Measurements from ENCODE around the gene NEURL1B. TPM values are rescaled to one million over a fixed set of nuclear protein-coding genes. Genes with fewer than 3 reads are reported as not detected.

Gene NEURL1B
- polyA plus RNA-seq, 1 donor from 2014 or later, result 12.7 TPM

DNA sequence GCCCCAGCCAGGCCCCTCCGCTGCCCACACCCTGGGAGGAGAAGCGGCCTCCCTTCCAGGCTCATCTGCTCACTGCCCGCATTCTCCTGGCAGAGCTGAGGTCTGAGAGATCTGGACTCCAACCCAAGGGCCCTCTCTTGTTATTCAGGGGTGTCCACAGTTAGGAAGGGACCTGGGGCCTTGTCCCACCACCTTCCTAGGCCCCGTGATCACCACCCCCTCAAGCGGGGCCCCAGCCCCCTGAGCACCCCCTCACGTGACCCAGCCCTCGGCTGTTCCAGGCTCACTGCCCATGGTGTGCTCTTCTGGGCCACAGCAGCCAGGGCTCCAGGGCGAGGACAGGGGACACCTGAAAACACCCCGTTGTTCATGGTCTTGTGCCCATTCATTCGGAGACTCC lies 48.7 kb downstream of the NEURL1B start:
- no peak overlapping the region for H3K4me2 ChIP-seq (ENCODE audit: low read length)
- H4K20me1 ChIP-seq (ENCODE audit: insufficient read depth), result no peaks in the 10 kb centered on the region
- H3K4me3 ChIP-seq (ENCODE audit: low read length), result no peak overlapping the region
- H3K9me2 ChIP-seq (ENCODE audit: insufficient read depth, low read length), result no peaks in the 10 kb centered on the region
- H3K27me3 ChIP-seq (ENCODE audit: insufficient read depth, low read depth, low read length), result no peaks in the 10 kb centered on the region
- no peak overlapping the region for H2AFZ ChIP-seq (ENCODE audit: low read depth, low read length)
- no peak for TF ChIP-seq SMC3 (conservative IDR thresholded peaks at IDR 0.05; ENCODE audit: poor library complexity)
- no peaks in the 10 kb centered on the region for H3F3A ChIP-seq (ENCODE audit: insufficient read depth, low read length, poor library complexity, severe bottlenecking)
- no peaks in the 10 kb centered on the region for H3K79me2 ChIP-seq (replicated peaks; ENCODE audit: insufficient read depth, low read length)
- H3K36me3 ChIP-seq (ENCODE audit: insufficient read depth, low read length), result no peaks in the 10 kb centered on the region
- no peak overlapping the region for H3K9ac ChIP-seq (ENCODE audit: low read length)
- no peak overlapping the region for H3K27ac ChIP-seq (ENCODE audit: low read length)
- H3K9me3 ChIP-seq (ENCODE audit: low read length), result no peaks in the 10 kb centered on the region

DNA sequence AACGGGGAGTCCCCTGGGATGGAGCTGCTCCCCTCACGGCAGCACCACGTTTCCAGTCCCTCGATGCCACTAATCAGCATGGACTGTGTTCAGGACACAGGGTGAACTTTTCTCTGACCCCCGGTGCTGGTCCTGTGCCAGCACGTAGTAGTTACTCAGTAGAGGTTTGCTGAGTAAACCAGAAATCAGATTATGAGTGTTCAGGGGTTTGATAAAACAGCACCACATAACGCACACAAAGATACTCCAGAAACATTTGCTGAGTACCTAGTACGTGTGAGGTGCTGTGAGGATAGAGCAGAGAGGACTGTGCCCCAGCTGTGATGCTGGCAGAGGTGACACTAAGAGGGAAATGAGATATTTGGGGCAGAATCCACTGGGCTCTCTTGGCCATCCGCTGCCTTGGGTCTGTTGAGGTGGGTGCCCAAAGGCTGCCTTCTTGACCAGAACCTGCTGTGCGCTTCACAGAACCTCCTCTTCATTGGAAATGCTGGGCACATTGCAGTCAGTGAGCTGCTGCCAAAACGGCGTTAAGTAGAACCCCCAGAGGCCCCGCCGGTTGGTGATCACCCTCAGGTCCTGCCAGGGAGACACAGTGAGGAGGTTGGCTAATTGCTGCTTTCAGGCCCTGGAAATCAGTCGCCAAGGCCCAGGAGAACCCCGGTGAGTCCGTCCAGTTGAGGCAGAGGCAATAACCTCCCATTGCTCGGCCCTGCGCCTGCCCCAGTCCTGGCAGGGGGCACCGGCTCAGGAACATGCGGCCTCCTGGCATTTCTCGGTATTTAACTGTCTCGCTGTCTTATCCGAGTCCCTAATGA lies 49.4 kb downstream of the NEURL1B start:
- no peak for TF ChIP-seq TAF1 (IDR thresholded peaks at IDR 0.05; ENCODE audit: low read depth)
- TF ChIP-seq POLR2AphosphoS5 (IDR thresholded peaks at IDR 0.05), result no peak
- TF ChIP-seq, protein P1, sequence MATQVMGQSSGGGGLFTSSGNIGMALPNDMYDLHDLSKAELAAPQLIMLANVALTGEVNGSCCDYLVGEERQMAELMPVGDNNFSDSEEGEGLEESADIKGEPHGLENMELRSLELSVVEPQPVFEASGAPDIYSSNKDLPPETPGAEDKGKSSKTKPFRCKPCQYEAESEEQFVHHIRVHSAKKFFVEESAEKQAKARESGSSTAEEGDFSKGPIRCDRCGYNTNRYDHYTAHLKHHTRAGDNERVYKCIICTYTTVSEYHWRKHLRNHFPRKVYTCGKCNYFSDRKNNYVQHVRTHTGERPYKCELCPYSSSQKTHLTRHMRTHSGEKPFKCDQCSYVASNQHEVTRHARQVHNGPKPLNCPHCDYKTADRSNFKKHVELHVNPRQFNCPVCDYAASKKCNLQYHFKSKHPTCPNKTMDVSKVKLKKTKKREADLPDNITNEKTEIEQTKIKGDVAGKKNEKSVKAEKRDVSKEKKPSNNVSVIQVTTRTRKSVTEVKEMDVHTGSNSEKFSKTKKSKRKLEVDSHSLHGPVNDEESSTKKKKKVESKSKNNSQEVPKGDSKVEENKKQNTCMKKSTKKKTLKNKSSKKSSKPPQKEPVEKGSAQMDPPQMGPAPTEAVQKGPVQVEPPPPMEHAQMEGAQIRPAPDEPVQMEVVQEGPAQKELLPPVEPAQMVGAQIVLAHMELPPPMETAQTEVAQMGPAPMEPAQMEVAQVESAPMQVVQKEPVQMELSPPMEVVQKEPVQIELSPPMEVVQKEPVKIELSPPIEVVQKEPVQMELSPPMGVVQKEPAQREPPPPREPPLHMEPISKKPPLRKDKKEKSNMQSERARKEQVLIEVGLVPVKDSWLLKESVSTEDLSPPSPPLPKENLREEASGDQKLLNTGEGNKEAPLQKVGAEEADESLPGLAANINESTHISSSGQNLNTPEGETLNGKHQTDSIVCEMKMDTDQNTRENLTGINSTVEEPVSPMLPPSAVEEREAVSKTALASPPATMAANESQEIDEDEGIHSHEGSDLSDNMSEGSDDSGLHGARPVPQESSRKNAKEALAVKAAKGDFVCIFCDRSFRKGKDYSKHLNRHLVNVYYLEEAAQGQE (IDR thresholded peaks at IDR 0.05; ENCODE audit: borderline replicate concordance), result no peak
- no peak for TF ChIP-seq SMC3 (conservative IDR thresholded peaks at IDR 0.05; ENCODE audit: poor library complexity)
- TF ChIP-seq MXI1 (conservative IDR thresholded peaks at IDR 0.05; ENCODE audit: poor library complexity, severe bottlenecking), result no peak
- TF ChIP-seq EZH2 (IDR thresholded peaks at IDR 0.05; ENCODE audit: borderline replicate concordance, insufficient read depth, low read length, poor library complexity, severe bottlenecking), result no peak
- no peak for TF ChIP-seq RAD21 (conservative IDR thresholded peaks at IDR 0.05)
- TF ChIP-seq, protein P2, sequence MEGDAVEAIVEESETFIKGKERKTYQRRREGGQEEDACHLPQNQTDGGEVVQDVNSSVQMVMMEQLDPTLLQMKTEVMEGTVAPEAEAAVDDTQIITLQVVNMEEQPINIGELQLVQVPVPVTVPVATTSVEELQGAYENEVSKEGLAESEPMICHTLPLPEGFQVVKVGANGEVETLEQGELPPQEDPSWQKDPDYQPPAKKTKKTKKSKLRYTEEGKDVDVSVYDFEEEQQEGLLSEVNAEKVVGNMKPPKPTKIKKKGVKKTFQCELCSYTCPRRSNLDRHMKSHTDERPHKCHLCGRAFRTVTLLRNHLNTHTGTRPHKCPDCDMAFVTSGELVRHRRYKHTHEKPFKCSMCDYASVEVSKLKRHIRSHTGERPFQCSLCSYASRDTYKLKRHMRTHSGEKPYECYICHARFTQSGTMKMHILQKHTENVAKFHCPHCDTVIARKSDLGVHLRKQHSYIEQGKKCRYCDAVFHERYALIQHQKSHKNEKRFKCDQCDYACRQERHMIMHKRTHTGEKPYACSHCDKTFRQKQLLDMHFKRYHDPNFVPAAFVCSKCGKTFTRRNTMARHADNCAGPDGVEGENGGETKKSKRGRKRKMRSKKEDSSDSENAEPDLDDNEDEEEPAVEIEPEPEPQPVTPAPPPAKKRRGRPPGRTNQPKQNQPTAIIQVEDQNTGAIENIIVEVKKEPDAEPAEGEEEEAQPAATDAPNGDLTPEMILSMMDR (IDR thresholded peaks at IDR 0.05; ENCODE audit: poor library complexity, severe bottlenecking), result no peak
- TF ChIP-seq EP300 (conservative IDR thresholded peaks at IDR 0.05; ENCODE audit: poor library complexity, severe bottlenecking), result no peak
- H3K9me2 ChIP-seq (ENCODE audit: insufficient read depth, low read length), result no peaks in the 10 kb centered on the region
- no peaks in the 10 kb centered on the region for H3K9me3 ChIP-seq (ENCODE audit: low read length)
- no peak overlapping the region for H3K27ac ChIP-seq (ENCODE audit: low read length)
- H3F3A ChIP-seq (ENCODE audit: insufficient read depth, low read length, poor library complexity, severe bottlenecking), result no peaks in the 10 kb centered on the region
- H4K20me1 ChIP-seq (ENCODE audit: insufficient read depth), result no peaks in the 10 kb centered on the region
- H3K4me2 ChIP-seq (ENCODE audit: low read length), result no peak overlapping the region
- H2AFZ ChIP-seq (ENCODE audit: low read depth, low read length), result no peak overlapping the region
- H3K9ac ChIP-seq (ENCODE audit: low read length), result no peak overlapping the region
- H3K36me3 ChIP-seq (ENCODE audit: insufficient read depth, low read length), result no peaks in the 10 kb centered on the region
- H3K4me3 ChIP-seq (ENCODE audit: low read length), result no peak overlapping the region
- H3K27me3 ChIP-seq (ENCODE audit: insufficient read depth, low read depth, low read length), result no peaks in the 10 kb centered on the region
- no peaks in the 10 kb centered on the region for H3K79me2 ChIP-seq (replicated peaks; ENCODE audit: insufficient read depth, low read length)
